HepG2 (cell line): ENCODE measurements around the gene YEATS2. TPM values are rescaled to one million over a fixed set of nuclear protein-coding genes. Genes with fewer than 3 reads are reported as not detected.

Source experiments
- ATAC-seq: fragments of 200-7000 bp; cut with Tn5 transposase; 3 replicates; pipeline ENCODE4 v1.9.1; 2020; ENCODE audit warnings: mild to moderate bottlenecking, moderate library complexity
- BruUV-seq: library from RNA; stranded (reverse); fragments of 400-500 nt; replicated peaks from 2 replicates; lab custom pipeline; 2021; lab: Mats Ljungman, UMichigan
- CTCF ChIA-PET: fragments of 300-600 bp; formaldehyde crosslinking; extraction: SDS; loops from one replicate; lab custom pipeline; 2021; ENCODE audit warnings: low total read pairs, inconsistent platforms, low intra/inter-chr PET ratio; lab: Yijun Ruan, JAX
- POLR2A ChIA-PET: fragments of 350-600 bp; sonication (Branson Sonifier 250); formaldehyde crosslinking; loops from one replicate; lab custom pipeline; 2020; ENCODE audit warnings: antibody characterized with exemption, inconsistent platforms; lab: Yijun Ruan, JAX
- DNase-seq: peaks from one replicate; pipeline ENCODE4 v3.0.0-alpha.2; 2015; ENCODE audit warnings: low spot score
- FAIRE-seq: peaks from 3 replicates; lab custom pipeline; 2011; peaks lifted over from hg19 to GRCh38; lab: Jason Lieb, UNC
- H2AFZ ChIP-seq: one replicate; pipeline ENCODE4 v1.6.1; 2011; ENCODE audit warnings: low read length, inconsistent platforms
- H3K27ac ChIP-seq: fragments of 300-600 bp; 3 replicates; pipeline ENCODE4 v1.8.0; 2011; ENCODE audit warnings: mixed run types, mild to moderate bottlenecking, mixed read lengths, low read length, inconsistent platforms; ENCODE audit not compliant: insufficient read depth; ENCODE audit errors: extremely low read length
- H3K27me3 ChIP-seq, 2 experiments: fragments of 200-600 bp in 1 of 2; 2 replicates in 1 of 2; 3 replicates in 1 of 2; pipeline versions ENCODE4 v1.6.0 to v1.8.0; 2011; ENCODE audit warnings: low read length in 2 of 2, mild to moderate bottlenecking in 2 of 2, moderate library complexity in 2 of 2, inconsistent platforms in 1 of 2; ENCODE audit not compliant: insufficient read depth in 2 of 2, control insufficient read depth in 1 of 2
- H3K36me3 ChIP-seq, 2 experiments: fragments of 200-600 bp in 1 of 2; replicated peaks in 1 of 2; 2 replicates in 1 of 2; 3 replicates in 1 of 2; pipeline versions ENCODE4 v1.5.1 to v1.8.0; 2011; ENCODE audit warnings: low read length in 2 of 2, inconsistent platforms in 1 of 2; ENCODE audit not compliant: insufficient read depth in 2 of 2, control insufficient read depth in 1 of 2
- H3K4me1 ChIP-seq: 2 replicates; pipeline ENCODE4 v1.5.1; 2012; ENCODE audit warnings: low read length, inconsistent platforms; ENCODE audit not compliant: insufficient read depth
- H3K4me2 ChIP-seq: 2 replicates; pipeline ENCODE4 v1.6.0; 2011; ENCODE audit warnings: low read depth, low read length, inconsistent platforms
- H3K4me3 ChIP-seq, 3 experiments: fragments of 200-600 bp in 1 of 3; sonication (generic), shearing (Covaris generic) in 1 of 3; replicated peaks in 1 of 3; 2 replicates each; pipeline ENCODE4 v1.5.1; 2011 to 2016; ENCODE audit warnings: low read length in 3 of 3, inconsistent platforms in 2 of 3, low read depth in 2 of 3, mild to moderate bottlenecking in 2 of 3, control low read depth in 1 of 3, mixed read lengths in 1 of 3; ENCODE audit not compliant: insufficient read depth in 1 of 3
- H3K79me2 ChIP-seq: one replicate; pipeline ENCODE4 v1.6.1; 2011; ENCODE audit warnings: low read length, inconsistent platforms; ENCODE audit not compliant: insufficient read depth
- H3K9ac ChIP-seq: 2 replicates; pipeline ENCODE4 v1.6.0; 2011; ENCODE audit warnings: mild to moderate bottlenecking, low read depth, low read length, inconsistent platforms; ENCODE audit not compliant: insufficient read depth
- H3K9me3 ChIP-seq: 2 replicates; pipeline ENCODE4 v1.5.1; 2012; ENCODE audit warnings: mild to moderate bottlenecking, low read length
- H4K20me1 ChIP-seq: 2 replicates; pipeline ENCODE4 v1.6.0; 2011; ENCODE audit warnings: inconsistent platforms, mild to moderate bottlenecking, low read length, moderate library complexity; ENCODE audit not compliant: insufficient read depth
- CHD4 ChIP-seq: fragments of 200-600 bp; sonication (generic); IDR thresholded peaks from 2 replicates; pipeline ENCODE4 v1.7.0; 2017; ENCODE audit warnings: mild to moderate bottlenecking, low read length, borderline replicate concordance
- GATAD1 ChIP-seq: IDR thresholded peaks from 2 replicates; pipeline ENCODE4 v1.6.1; 2016; ENCODE audit warnings: missing genetic modification reagents, missing compliant biosample characterization
- HHEX ChIP-seq: IDR thresholded peaks from 2 replicates; pipeline ENCODE4 v1.6.1; 2016; ENCODE audit warnings: control low read depth
- KDM1A ChIP-seq: IDR thresholded peaks from 2 replicates; pipeline ENCODE4 v1.6.1; 2016; ENCODE audit warnings: missing compliant biosample characterization
- MXD4 ChIP-seq: IDR thresholded peaks from 2 replicates; pipeline ENCODE4 v1.6.1; 2016; ENCODE audit warnings: mild to moderate bottlenecking, missing biosample characterization, missing genetic modification reagents
- NONO ChIP-seq, 2 experiments: fragments of 450-650 bp in 1 of 2; sonication (generic) in 1 of 2; formaldehyde crosslinking in 1 of 2; IDR thresholded peaks in 1 of 2; conservative IDR thresholded peaks in 1 of 2; 2 replicates each; pipeline versions ENCODE4 v1.6.1 to v1.8.0; 2017 to 2022; ENCODE audit warnings: mild to moderate bottlenecking in 1 of 2, missing genetic modification reagents in 1 of 2, moderate library complexity in 1 of 2
- RCOR2 ChIP-seq: IDR thresholded peaks from 2 replicates; pipeline ENCODE4 v1.6.1; 2016; ENCODE audit warnings: missing biosample characterization, missing genetic modification reagents
- TBL1XR1 ChIP-seq: fragments of 150-350 bp; IDR thresholded peaks from 2 replicates; pipeline ENCODE4 v1.6.1; 2014; ENCODE audit warnings: borderline replicate concordance, low read length; ENCODE audit not compliant: partially characterized antibody
- ZMYM3 ChIP-seq: sonication (generic); formaldehyde crosslinking; IDR thresholded peaks from 2 replicates; pipeline ENCODE4 v1.5.1; 2020; ENCODE audit warnings: mild to moderate bottlenecking, missing genetic modification reagents
- ZNF605 ChIP-seq: sonication (generic); formaldehyde crosslinking; IDR thresholded peaks from 2 replicates; pipeline ENCODE4 v1.8.0; 2022; ENCODE audit warnings: mild to moderate bottlenecking, missing genetic modification reagents
- ZNF607 ChIP-seq: sonication (generic); formaldehyde crosslinking; IDR thresholded peaks from 2 replicates; pipeline ENCODE4 v1.5.1; 2020; ENCODE audit warnings: missing genetic modification reagents, mild to moderate bottlenecking, borderline replicate concordance
- ZNF629 ChIP-seq: sonication (generic); formaldehyde crosslinking; conservative IDR thresholded peaks from 2 replicates; pipeline ENCODE4 v1.5.0; 2020; ENCODE audit warnings: missing genetic modification reagents
- WGBS: methylation state at CpG from one replicate; pipeline ENCODE4 v1.1.6; 2017; ENCODE audit warnings: low lambda C conversion rate; 5-methylcytosine and 5-hydroxymethylcytosine counted together
- in situ Hi-C: cut with HindIII; loops from 2 replicates; pipeline ENCODE4 v1.10.0; 2017; ENCODE audit warnings: low pct_unique_long_range_greater_than_20kb; ENCODE audit not compliant: extremely low pct_ligation_motif_present
- intact Hi-C: fragments of 100-400 bp; cut with micrococcal nuclease; formaldehyde crosslinking; loops from one replicate; pipeline ENCODE4 v1.10.0; 2022; ENCODE audit not compliant: unreplicated experiment
- polyA plus RNA-seq, 8 experiments: library from polyadenylated mRNA; depleted of rRNA in 3 of 8; stranded (reverse) in 7 of 8; unstranded in 1 of 8; fragments of >200 nt; fragmentation: Illumina TruSeq in 4 of 8; extraction: Trizol in 4 of 8; gene quantifications; 2 replicates each; pipeline versions ENCODE4 v1.2.1 to v1.2.3, GENCODE V29; 2011 to 2016; ENCODE audit warnings: low read depth in 4 of 8, missing spikeins in 1 of 8, mixed read lengths in 1 of 8; ENCODE audit not compliant: insufficient read depth in 1 of 8
- total RNA-seq, 5 experiments: library from RNA; depleted of rRNA; stranded (reverse); fragments of >200 nt; fragmentation: Illumina TruSeq; extraction: Trizol; gene quantifications; 2 replicates each; pipeline ENCODE4 v1.2.3, GENCODE V29; 2016; ENCODE audit warnings: low read depth in 1 of 5
- TF ChIP-seq, protein P1 (sequence below): sonication (generic); formaldehyde crosslinking; IDR thresholded peaks from 2 replicates; pipeline ENCODE4 v1.9.0; 2022; ENCODE audit warnings: low read depth, missing genetic modification reagents
- TF ChIP-seq, protein P2 (sequence below): sonication (generic); formaldehyde crosslinking; IDR thresholded peaks from 2 replicates; pipeline ENCODE4 v1.9.0; 2022; ENCODE audit warnings: missing genetic modification reagents, mild to moderate bottlenecking, borderline replicate concordance
- TF ChIP-seq, protein P3 (sequence below), 2 experiments: fragments of 450-650 bp in 1 of 2; sonication (generic) in 1 of 2; formaldehyde crosslinking; IDR thresholded peaks; 2 replicates each; pipeline versions ENCODE4 v1.5.0 to v1.8.0; 2020 to 2022; ENCODE audit warnings: mild to moderate bottlenecking in 1 of 2, missing genetic modification reagents in 1 of 2

YEATS2 gene
- total and polyA plus RNA-seq, 2 of the 13 experiments (the other 11 are each of a cell fraction or from before 2014, with no cell fraction given): 18.6 to 33.7 TPM

DNA sequence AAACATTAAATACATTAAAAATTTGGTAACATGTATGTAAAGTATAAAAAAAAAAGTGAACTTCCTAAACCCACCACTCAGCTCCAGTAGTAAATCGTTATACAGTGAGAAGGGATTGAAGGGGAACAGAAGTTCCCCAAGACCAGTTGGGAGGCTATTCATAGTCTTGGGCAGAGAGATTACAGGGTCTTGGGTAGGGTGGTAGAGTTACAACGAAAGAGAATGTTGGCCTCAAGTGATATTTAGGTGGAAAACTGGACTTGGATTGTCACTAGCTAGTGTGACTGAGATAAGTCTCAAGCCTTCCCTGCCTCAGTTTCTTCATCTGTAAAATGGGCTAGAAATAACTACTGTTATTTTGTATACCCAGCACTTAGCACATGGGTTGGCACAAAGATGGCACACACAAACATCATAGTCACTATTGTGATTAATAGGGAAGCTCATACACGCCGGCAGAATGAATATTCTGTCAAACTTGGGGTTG, 431 bp upstream of the YEATS2 start:
- Histone ChIP-seq H2AFZ (peak overlapping the region; percentile 65), H3K9me3 (no peaks in the 10 kb centered on the region), H3K4me2 (peak overlapping the region; percentile 85), H3K9ac (peak overlapping the region; percentile 41; the same call in 1 of the 2 replicates), H3K36me3 (peaks cover 2 to 5% of the 10 kb centered on the region in 2 experiments; a peak in 1 of 5 replicates), H3K27me3 (no peaks in the 10 kb centered on the region; a peak in 1 of 5 replicates), H3K79me2 (peaks cover 44% of the 10 kb centered on the region), H3K4me1 (peaks cover 58% of the 10 kb centered on the region), H3K27ac (no peak overlapping the region), H3K4me3 (peak overlapping the region in 2 of 3 experiments; percentile 89 to 93; a peak in 5 of 6 replicates), H4K20me1 (peaks cover 11% of the 10 kb centered on the region)
- FAIRE-seq: no peak
- in situ Hi-C loops: no loop called here
- no peak for DNase-seq
- intact Hi-C loops: loop anchor here (5.0 kb wide), 1 partner anchor 60 kb away; the partner anchor contains the start of gene KLHL24
- ChIA-PET CTCF (no interaction called here), POLR2A (interaction anchor here (0.6 to 1.9 kb wide), 5 partner anchors 8 to 249 kb away, joined by 3 to 13 read pairs (median 4); partner anchors contain the start of gene KLHL24)
- TF ChIP-seq KDM1A (0 out of 2 replicates have a peak, but pooled peaks have one; percentile 33), ZNF629 (CRISPR knock-in tag) (peak; percentile 94), HHEX (CRISPR knock-in tag) (no peak), TBL1XR1 (no peak), ZNF607 (0 out of 2 replicates have a peak, but pooled peaks have one; percentile 5), RCOR2 (peak; percentile 58), ZNF605 (CRISPR knock-in tag) (0 out of 2 replicates have a peak, but pooled peaks have one; percentile 26), NONO (IDR thresholded peaks at IDR 0.05) (no peak), NONO (CRISPR knock-in tag; conservative IDR thresholded peaks at IDR 0.05) (no peak), ZMYM3 (CRISPR knock-in tag) (peak; percentile 22; the same call in 1 of the 2 replicates), CHD4 (peak; percentile 31; the same call in 1 of the 2 replicates), GATAD1 (no peak), MXD4 (0 out of 2 replicates have a peak, but pooled peaks have one; percentile 0)
- TF ChIP-seq, protein P1, sequence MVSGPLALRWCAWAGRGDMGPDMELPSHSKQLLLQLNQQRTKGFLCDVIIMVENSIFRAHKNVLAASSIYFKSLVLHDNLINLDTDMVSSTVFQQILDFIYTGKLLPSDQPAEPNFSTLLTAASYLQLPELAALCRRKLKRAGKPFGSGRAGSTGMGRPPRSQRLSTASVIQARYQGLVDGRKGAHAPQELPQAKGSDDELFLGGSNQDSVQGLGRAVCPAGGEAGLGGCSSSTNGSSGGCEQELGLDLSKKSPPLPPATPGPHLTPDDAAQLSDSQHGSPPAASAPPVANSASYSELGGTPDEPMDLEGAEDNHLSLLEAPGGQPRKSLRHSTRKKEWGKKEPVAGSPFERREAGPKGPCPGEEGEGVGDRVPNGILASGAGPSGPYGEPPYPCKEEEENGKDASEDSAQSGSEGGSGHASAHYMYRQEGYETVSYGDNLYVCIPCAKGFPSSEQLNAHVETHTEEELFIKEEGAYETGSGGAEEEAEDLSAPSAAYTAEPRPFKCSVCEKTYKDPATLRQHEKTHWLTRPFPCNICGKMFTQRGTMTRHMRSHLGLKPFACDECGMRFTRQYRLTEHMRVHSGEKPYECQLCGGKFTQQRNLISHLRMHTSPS: peak; percentile 69; the same call in 1 of the 2 replicates
- TF ChIP-seq, protein P2, sequence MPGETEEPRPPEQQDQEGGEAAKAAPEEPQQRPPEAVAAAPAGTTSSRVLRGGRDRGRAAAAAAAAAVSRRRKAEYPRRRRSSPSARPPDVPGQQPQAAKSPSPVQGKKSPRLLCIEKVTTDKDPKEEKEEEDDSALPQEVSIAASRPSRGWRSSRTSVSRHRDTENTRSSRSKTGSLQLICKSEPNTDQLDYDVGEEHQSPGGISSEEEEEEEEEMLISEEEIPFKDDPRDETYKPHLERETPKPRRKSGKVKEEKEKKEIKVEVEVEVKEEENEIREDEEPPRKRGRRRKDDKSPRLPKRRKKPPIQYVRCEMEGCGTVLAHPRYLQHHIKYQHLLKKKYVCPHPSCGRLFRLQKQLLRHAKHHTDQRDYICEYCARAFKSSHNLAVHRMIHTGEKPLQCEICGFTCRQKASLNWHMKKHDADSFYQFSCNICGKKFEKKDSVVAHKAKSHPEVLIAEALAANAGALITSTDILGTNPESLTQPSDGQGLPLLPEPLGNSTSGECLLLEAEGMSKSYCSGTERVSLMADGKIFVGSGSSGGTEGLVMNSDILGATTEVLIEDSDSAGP (CRISPR knock-in tag): no peak
- TF ChIP-seq, protein P3, sequence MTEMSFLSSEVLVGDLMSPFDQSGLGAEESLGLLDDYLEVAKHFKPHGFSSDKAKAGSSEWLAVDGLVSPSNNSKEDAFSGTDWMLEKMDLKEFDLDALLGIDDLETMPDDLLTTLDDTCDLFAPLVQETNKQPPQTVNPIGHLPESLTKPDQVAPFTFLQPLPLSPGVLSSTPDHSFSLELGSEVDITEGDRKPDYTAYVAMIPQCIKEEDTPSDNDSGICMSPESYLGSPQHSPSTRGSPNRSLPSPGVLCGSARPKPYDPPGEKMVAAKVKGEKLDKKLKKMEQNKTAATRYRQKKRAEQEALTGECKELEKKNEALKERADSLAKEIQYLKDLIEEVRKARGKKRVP (CRISPR knock-in tag; IDR thresholded peaks at IDR 0.05): 0 out of 4 replicates have a peak, but pooled peaks of 1 of the 2 experiments have one; percentile 18
- TSS peak; percentile 65 for BruUV-seq
- WGBS: 23% methylated on average over 4 of the region's 4 CpGs
- ATAC-seq: no peak
